NB4 (cell line): ENCODE measurements around the gene MRPL43.

Source experiments
- DNase-seq: peaks from one replicate; pipeline ENCODE4 v3.0.0; 2010; ENCODE audit warnings: low read depth
- H3K4me3 ChIP-seq: one replicate; pipeline ENCODE4 v1.5.1; 2011; ENCODE audit warnings: mild to moderate bottlenecking, low read depth, low read length, moderate library complexity
- MAX ChIP-seq: IDR thresholded peaks from 2 replicates; pipeline ENCODE4 v1.6.1; 2011; ENCODE audit warnings: low read depth, low read length
- MYC ChIP-seq: IDR thresholded peaks from 2 replicates; pipeline ENCODE4 v1.6.1; 2011; ENCODE audit warnings: low read depth, low read length
- POLR2A ChIP-seq: IDR thresholded peaks from 2 replicates; pipeline ENCODE4 v1.6.1; 2011; ENCODE audit warnings: mild to moderate bottlenecking; ENCODE audit not compliant: insufficient read length; ENCODE audit errors: extremely low read depth
- TF ChIP-seq, protein P1 (sequence below): IDR thresholded peaks from one replicate; pipeline ENCODE4 v1.5.1; 2012; ENCODE audit warnings: low read depth, low read length

MRPL43 gene

GRCh38 chr10:101027106-101027720 lies 39.9 kb upstream of the MRPL43 start:
- H3K4me3 ChIP-seq, result no peak overlapping the region
- TF ChIP-seq MYC, result no peak
- no peak for TF ChIP-seq MAX
- TF ChIP-seq, protein P1, sequence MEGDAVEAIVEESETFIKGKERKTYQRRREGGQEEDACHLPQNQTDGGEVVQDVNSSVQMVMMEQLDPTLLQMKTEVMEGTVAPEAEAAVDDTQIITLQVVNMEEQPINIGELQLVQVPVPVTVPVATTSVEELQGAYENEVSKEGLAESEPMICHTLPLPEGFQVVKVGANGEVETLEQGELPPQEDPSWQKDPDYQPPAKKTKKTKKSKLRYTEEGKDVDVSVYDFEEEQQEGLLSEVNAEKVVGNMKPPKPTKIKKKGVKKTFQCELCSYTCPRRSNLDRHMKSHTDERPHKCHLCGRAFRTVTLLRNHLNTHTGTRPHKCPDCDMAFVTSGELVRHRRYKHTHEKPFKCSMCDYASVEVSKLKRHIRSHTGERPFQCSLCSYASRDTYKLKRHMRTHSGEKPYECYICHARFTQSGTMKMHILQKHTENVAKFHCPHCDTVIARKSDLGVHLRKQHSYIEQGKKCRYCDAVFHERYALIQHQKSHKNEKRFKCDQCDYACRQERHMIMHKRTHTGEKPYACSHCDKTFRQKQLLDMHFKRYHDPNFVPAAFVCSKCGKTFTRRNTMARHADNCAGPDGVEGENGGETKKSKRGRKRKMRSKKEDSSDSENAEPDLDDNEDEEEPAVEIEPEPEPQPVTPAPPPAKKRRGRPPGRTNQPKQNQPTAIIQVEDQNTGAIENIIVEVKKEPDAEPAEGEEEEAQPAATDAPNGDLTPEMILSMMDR, result no peak
- no peak for TF ChIP-seq POLR2A
- peak; percentile 42 for DNase-seq

GRCh38 chr10:101022967-101023705 lies 35.8 kb upstream of the MRPL43 start:
- no peak for DNase-seq
- H3K4me3 ChIP-seq, result no peak overlapping the region
- no peak for TF ChIP-seq POLR2A
- TF ChIP-seq MAX, result no peak
- TF ChIP-seq MYC, result no peak
- TF ChIP-seq, protein P1, result no peak

DNA sequence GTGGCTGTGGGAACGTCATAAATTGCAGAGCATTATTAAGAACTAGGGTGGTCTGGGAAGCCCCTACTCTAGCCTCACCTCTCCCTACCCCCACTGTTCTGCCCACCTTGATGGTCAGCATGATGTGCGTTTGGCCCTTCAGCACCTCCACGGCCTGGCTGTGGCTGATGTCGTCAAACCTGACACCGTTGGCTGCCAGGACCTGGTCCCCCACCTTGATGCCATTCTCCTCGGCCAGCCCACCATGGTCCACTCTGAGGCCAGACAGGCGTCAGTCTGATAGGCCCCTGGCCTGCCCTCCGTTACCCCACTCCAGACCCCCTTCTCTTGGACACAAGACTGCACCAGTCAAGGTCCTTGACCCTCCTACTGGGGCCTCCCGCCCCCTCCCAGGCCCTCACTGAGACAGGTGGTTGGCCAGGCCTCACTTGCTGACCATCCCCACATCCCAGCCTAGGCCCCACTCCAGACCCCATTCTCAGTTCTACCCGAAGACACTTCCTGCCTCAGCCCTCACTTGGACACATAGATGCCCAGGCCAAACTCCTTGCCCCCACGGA lies 34.5 kb upstream of the MRPL43 start:
- DNase-seq, result no peak
- no peak overlapping the region for H3K4me3 ChIP-seq
- no peak for TF ChIP-seq MYC
- no peak for TF ChIP-seq MAX
- TF ChIP-seq POLR2A, result no peak
- TF ChIP-seq, protein P1, result no peak

- H3K4me3 ChIP-seq, result no peak overlapping the region
- no peak for DNase-seq
- TF ChIP-seq MAX, result no peak
- TF ChIP-seq MYC, result no peak
- TF ChIP-seq, protein P1, result no peak
- no peak for TF ChIP-seq POLR2A
These were observed 33.9 kb upstream of the MRPL43 start for GRCh38 chr10:101021239-101021638.

DNA sequence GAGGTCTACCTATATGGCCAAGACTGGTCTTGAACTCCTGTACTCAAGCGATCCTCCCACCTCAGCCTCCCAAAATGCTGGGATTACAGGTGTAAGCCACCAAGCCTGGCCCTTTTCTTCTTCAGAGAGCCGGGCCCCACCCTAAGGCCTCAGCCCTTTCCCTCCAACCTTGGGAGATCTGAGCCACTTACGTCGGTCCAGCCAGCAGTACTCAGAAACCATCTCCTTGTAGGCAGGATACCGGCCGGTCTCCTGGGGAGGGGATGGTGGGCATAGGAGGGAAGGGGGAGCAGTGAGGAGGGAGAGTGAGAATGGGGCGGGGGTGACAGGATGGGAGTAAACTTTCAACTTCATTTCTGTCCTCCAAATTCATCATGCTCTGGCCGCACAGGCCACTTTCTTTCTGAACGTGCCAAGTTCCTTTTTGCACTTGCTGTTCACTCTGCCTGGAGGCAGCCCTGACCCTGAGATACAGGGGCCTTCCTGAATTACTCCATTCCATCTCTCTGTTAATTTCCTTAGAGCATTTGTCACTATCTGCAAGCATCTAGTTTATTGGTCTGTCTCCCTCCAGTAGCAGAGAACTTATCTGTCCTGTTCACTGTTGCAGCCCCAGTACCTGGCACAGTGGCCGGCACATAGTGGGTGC lies 33.3 kb upstream of the MRPL43 start:
- no peak for DNase-seq
- TF ChIP-seq POLR2A (no peak), MYC (no peak)
- TF ChIP-seq, protein P1, result no peak
- no peak overlapping the region for H3K4me3 ChIP-seq

GRCh38 chr10:101019440-101019703 lies 32.1 kb upstream of the MRPL43 start:
- no peak for DNase-seq
- peak overlapping the region; percentile 25 for H3K4me3 ChIP-seq
- TF ChIP-seq MYC, result no peak
